ENCODE results near the gene GALNT9.

GALNT9 gene

GRCh38 chr12:132324841-132325732, 4.3 kb downstream of the GALNT9 start:
- DNase-seq = no peak

DNA sequence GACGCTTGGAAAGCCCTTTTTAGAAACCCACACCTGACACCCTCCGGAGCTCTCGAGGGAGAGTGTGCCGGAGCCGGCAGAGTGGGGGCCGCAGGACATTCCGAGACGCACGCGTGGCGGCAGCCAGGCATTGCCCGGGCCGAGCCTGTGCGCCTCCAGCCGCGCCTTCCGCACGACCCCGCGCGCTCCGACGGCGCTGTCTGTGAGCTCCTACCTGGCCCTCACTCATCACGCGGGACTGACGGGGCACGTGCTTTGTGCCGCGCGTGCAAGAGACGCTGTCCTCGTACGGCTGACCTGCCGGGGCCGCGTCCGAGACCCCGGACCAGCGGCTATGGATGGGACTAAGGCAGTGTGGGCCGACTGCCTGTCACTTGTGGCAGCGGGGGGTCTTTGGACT, 5.2 kb downstream of the GALNT9 start:
- no peak for DNase-seq

DNA sequence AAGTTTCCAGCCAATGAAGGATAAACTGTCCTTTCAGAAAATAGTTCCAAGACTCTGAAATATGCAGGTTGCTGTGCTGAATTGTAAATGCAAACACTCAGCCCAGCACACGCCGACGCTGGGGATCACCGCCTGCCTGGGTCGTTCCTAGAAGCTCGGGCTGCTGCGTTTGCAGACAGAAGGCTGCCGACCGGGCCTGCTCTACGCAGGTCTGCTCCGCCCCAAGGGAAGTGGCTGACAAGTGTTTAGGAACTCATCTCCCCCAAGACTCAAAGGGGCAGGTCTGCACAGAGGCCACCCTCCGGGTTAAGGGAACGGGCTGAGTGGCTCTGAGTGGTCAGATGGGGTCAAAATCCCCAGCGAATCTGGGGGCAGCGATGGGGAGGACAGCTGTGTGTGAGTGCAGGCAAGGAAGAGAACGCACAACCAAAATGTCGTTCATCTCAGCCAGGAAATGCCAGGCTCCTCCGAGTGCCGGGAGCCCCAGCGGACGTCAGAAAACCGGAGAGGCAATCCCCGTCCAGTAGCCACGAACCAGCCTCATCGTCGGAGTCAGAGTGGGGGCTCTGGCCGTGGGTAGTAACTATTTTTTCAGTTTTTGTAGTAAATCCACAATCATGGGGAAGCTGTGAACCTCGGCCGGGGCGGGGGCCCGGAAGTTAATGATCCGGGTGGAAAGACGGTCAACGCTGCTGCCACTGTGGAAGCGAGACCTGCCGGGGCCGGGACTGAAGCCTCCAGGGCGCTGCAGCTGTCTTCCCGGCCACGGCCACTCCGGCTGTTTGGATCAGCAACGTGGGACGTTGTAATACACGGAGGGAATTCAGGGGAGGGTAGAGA, 6.0 kb downstream of the GALNT9 start:
- no peak for DNase-seq

DNA sequence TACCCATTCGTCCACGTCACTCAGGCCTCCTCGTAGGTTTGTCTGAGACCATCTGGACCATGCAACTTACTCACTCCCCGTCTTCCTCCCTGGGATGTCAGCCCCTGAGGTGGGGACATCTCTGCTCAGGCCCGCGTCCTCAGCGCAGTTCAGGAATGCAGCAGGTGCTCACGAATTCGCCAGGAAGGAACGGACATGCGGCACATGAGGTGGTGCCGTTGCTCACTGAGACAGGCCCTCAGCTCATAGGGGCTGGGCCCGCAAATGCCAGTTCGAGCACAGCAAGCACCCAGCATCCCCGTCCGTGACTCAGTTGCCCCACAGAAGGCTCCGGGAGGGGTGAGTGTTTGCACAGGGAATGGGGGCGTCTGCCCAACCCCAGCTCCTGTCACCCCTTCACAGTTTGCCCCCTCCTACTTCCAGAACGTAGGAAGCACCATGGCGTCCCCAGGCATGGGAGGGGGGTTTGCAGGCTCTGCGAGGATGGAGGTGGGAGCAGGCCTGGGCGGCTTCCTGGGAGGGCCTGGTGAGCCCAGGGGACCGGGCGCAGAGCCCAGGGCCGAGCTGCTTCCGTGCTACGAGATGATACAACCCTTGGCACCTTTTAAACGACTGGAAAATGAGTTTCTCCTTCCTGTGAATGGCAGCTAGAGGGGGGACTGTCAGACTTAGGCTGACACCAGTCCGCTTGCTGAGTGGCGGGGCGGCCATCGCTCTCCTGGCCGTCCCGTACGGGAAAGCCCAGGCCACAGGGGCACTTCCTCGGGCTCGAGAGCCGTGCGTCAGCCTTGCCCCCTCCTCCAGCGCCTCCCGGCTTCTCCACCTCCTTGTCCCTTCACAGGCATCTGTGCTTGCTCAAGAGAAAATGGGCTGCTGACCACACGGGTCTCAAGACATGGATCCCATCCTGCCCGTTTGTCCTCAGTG, 6.9 kb downstream of the GALNT9 start:
- DNase-seq = no peak

DNA sequence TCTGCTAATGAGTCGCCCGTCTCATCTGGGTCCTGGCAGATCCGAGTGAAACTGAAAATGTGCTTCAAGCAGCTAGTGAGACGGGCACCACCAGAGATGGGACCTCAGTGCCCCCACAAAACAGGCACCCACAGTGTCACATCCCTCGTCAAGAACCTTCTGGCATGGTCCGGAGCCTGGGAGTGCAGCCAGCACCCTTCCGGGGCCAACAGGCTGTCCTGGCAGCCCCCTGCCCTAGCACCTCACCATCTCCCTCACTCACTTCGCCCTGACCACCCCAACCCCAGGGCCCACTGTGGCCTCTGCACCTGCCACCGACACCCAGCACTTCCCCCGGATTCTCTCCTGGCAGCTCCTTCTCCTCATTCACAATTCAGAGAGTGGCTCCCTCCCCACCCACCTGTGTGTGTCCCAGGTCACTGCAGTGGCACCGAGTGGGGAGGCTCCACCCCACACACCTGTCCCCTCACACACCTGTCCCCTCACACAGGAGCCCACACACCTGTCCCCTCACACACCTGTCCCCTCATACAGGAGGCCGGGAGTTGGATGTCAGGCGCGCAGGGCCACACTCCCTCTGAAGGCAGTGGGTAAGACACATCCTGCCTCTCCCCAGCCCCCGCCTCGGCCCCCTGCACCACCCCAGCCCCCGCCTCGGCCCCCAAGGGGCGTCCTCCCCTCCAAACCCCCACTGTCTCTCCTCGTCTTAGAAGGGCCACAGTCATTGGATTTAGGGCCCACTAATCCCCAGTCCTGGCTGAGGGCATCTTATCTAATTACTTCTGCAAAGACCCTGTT, 7.9 kb downstream of the GALNT9 start:
- no peak for DNase-seq

GRCh38 chr12:132320767-132321211, 8.6 kb downstream of the GALNT9 start:
- DNase-seq = no peak

DNA sequence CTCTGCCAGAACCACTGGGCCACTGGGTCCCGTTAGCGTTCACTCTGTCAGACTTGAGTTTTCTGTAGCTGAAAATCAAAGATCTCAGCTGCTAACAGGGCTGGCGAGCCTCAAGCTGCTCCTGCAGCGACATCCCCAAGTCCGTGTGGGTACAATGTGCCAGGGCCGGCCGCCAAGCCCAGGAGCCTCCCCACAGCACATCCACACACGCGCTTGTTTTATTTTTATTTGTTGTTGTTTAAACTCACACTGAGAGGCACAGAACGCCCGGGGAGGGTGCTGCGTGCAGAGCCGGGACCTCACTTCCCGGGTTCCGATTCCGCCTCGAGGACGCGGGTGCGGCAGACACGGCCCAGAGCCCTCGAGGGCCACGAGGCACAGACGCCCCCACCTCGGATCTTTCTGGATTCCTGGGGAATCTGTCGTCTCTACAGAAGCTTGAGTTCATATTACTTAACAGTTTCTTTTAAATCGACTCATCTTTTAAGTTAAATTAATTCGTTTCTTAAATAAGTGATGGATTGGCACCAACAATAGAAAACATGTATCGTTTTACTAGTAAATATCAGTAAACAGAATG, 9.3 kb downstream of the GALNT9 start:
- DNase-seq = no peak

DNA sequence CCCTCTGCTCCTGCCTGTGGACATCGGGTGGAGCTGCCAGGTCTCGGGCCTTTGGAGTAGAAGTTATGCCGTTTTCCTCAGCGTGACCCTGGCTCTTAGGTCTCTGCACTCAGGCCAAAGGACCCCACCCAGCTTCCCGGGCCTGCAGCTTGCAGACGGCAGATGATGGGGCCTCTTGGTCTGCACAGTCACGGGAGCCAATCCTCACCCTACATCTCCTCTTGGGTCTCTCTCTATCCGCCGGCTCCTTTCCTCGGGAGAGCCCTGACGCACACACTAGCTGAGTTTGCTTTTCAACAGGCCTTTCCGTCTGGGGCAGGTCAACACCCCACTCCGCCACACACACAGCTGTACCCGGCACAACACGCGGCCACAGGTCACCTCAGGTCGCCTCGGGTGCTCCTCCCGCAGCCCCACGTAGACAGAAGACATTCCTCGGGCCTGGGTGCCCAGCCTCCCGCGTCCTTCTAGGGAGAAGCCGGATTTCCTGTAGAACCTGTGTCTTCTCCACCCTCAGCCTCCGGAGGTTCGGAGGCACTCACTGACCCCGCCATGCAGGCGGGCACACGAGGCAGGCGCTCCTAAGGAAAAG, 9.9 kb downstream of the GALNT9 start:
- no peak for DNase-seq

GRCh38 chr12:132318618-132319033, 10.8 kb downstream of the GALNT9 start:
- DNase-seq = no peak

GRCh38 chr12:132318135-132318534, 11.3 kb downstream of the GALNT9 start:
- DNase-seq = no peak

- DNase-seq = no peak
These were observed 12.0 kb downstream of the GALNT9 start for GRCh38 chr12:132317233-132317938.

GRCh38 chr12:132316497-132317232, 12.7 kb downstream of the GALNT9 start:
- DNase-seq = no peak

- DNase-seq = no peak
These were observed 13.4 kb downstream of the GALNT9 start for GRCh38 chr12:132315951-132316350.

DNA sequence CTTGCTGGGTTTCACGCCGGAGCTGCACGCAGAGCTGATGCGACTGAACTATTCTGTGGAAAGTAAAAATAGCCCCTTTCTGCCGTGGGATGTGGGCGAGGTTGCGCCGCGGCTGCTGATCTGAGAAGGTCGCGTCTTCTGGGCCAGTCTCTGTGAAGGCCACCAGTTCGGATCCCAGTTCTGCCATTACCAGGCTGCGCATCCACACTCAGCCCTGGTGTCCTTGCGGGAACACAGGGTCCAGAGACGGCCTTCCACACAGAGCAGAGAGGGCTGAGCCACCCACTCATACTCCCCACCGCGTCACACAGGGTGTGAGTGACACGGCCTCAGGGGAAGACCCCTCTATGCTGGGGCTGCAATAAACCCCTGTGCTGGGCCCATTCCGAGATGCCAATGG, 13.9 kb downstream of the GALNT9 start:
- DNase-seq = no peak

DNA sequence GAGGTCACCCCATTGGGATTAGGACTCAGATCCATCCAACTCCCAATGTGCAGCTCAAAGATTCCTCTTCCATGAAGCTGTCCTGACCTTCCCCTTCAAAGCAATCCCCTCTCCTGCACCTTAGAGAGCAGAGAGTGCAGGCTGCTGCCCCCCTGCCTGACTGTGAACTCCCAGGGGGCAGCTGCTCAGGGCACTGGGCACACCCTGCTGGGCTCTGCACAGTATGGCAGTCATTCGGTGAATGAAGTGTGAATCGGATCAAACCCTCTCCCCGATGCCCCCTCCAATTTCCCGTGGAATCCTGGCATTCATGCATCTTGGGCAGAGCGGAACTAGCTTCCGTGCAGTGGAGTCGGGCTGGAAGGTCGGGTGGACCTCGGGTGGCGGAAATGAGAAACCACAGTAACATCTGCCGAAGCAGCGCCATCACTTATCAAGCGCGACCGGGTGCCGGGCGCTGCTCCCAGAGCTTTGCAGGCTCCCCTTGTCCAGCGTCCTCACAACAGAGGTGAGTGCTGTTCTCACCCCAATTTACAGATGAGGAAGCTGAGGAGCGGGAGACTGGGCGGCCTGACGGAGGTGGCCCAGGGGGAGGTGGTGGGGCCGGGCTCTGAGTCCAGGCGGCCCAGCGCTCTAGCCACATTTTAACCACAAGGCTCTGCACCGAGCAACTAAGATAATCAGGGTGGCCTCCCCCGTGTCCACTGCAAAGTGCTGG, 14.7 kb downstream of the GALNT9 start:
- no peak for DNase-seq

- no peak for DNase-seq
These were observed 15.4 kb downstream of the GALNT9 start for GRCh38 chr12:132314035-132314434.

DNA sequence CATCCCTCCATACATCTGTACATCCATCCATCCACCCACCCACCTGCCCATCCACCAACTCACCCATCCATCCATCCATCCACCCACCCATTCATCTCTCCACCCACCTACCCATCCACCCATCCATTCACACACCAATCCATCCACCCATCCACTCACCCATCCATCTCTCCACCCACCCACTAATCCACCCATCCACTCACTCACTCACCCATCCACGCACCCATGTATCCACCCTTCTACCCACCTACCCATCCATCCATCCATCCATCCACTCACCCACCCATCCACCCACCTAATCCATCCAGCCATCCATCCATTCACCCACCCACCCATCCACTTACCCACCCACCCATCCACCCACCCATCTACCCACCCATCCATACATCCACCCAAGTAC, 16.2 kb downstream of the GALNT9 start:
- no peak for DNase-seq

- no peak for DNase-seq
These were observed 16.9 kb downstream of the GALNT9 start for GRCh38 chr12:132312516-132312915.

Measured in NCI-H1436 (cell line).